ENCODE data around the gene BANP.

BANP gene

GRCh38 chr16:87966064-87966645, 14.9 kb downstream of the BANP start:
- Histone ChIP-seq H3K36me3 (ENCODE audit: control insufficient read depth in 2 of 2, insufficient read depth in 1 of 2, low read length in 2 of 2) (no peaks in the 10 kb centered on the region; a peak in 1 of 3 replicates), H3K4me1 (ENCODE audit: control insufficient read depth, insufficient read depth, low read length) (peaks cover 9% of the 10 kb centered on the region; the same call in 1 of the 2 replicates), H3K27ac (ENCODE audit: extremely low read depth, low read depth, low read length) (peak overlapping the region; percentile 30; the same call in 1 of the 2 replicates), H3K9me3 (ENCODE audit: control insufficient read depth, insufficient read depth, low read depth, low read length) (no peaks in the 10 kb centered on the region), H3K4me3 (ENCODE audit: low read depth, low read length) (no peak overlapping the region)
- no peak for TF ChIP-seq ZNF157 (tag by site-specific recombination; IDR thresholded peaks at IDR 0.05)
- TF ChIP-seq ZBTB17 (tag by site-specific recombination; IDR thresholded peaks at IDR 0.05), result peak; percentile 64
- CTCF ChIA-PET, result no interaction called here
- POLR2A ChIA-PET, result interaction anchor here (1.3 kb wide), 1 partner anchor 12 kb away, joined by 3 read pairs; no protein-coding TSS in a partner anchor

- ChIA-PET POLR2A (interaction anchor here (1.3 kb wide), 1 partner anchor 13 kb away, joined by 3 read pairs; no protein-coding TSS in a partner anchor), CTCF (no interaction called here)
- TF ChIP-seq PRDM10 (tag by site-specific recombination; IDR thresholded peaks at IDR 0.05), result peak; percentile 72
- no peak for TF ChIP-seq ZNF24 (tag by site-specific recombination; IDR thresholded peaks at IDR 0.05)
- H3K9me3 ChIP-seq (ENCODE audit: control insufficient read depth, insufficient read depth, low read depth, low read length), result no peaks in the 10 kb centered on the region
- no peak overlapping the region for H3K4me3 ChIP-seq (ENCODE audit: low read depth, low read length)
- 0 out of 2 replicates have a peak, but pooled peaks cover 9% of the 10 kb centered on the region for H3K4me1 ChIP-seq (ENCODE audit: control insufficient read depth, insufficient read depth, low read length)
- H3K36me3 ChIP-seq (ENCODE audit: control insufficient read depth in 2 of 2, insufficient read depth in 1 of 2, low read length in 2 of 2), result no peaks in the 10 kb centered on the region; a peak in 1 of 3 replicates
- H3K27ac ChIP-seq (ENCODE audit: extremely low read depth, low read depth, low read length), result no peak overlapping the region
These were observed 15.5 kb downstream of the BANP start for GRCh38 chr16:87966685-87967185.

GRCh38 chr16:87968541-87968940, 17.3 kb downstream of the BANP start:
- CTCF ChIA-PET, result interaction anchor here (0.6 kb wide), 1 partner anchor 40 kb away, joined by 7 read pairs; no protein-coding TSS in a partner anchor

GRCh38 chr16:87970186-87970585, 19.0 kb downstream of the BANP start:
- no peak for TF ChIP-seq ZNF488 (tag by site-specific recombination; IDR thresholded peaks at IDR 0.05)
- TF ChIP-seq ZFP41 (tag by site-specific recombination; IDR thresholded peaks at IDR 0.05; ENCODE audit: borderline replicate concordance), result no peak
- no peak for TF ChIP-seq ZNF16 (tag by site-specific recombination; IDR thresholded peaks at IDR 0.05; ENCODE audit: low read depth)
- TF ChIP-seq ZNF530 (tag by site-specific recombination; IDR thresholded peaks at IDR 0.05; ENCODE audit: low read depth), result no peak
- TF ChIP-seq PRDM1 (tag by site-specific recombination; IDR thresholded peaks at IDR 0.05), result no peak
- TF ChIP-seq KLF1 (tag by site-specific recombination; IDR thresholded peaks at IDR 0.05), result no peak
- TF ChIP-seq SCRT1 (tag by site-specific recombination; IDR thresholded peaks at IDR 0.05; ENCODE audit: borderline replicate concordance), result no peak
- no peak for TF ChIP-seq ZNF221 (tag by site-specific recombination; IDR thresholded peaks at IDR 0.05; ENCODE audit: borderline replicate concordance)
- no peak for TF ChIP-seq GLI4 (tag by site-specific recombination; IDR thresholded peaks at IDR 0.05)
- no peak for TF ChIP-seq ZNF473 (tag by site-specific recombination; IDR thresholded peaks at IDR 0.05)
- TF ChIP-seq ZNF580 (tag by site-specific recombination; IDR thresholded peaks at IDR 0.05), result no peak
- TF ChIP-seq ZNF354C (tag by site-specific recombination; IDR thresholded peaks at IDR 0.05; ENCODE audit: borderline replicate concordance, low read depth), result no peak
- no peak for TF ChIP-seq ZNF202 (tag by site-specific recombination; IDR thresholded peaks at IDR 0.05; ENCODE audit: borderline replicate concordance)
- TF ChIP-seq ZBTB21 (tag by site-specific recombination; IDR thresholded peaks at IDR 0.05), result no peak
- no peak for TF ChIP-seq ZNF549 (tag by site-specific recombination; IDR thresholded peaks at IDR 0.05)
- Histone ChIP-seq H3K4me3 (ENCODE audit: low read depth, low read length) (no peak overlapping the region), H3K27ac (ENCODE audit: extremely low read depth, low read depth, low read length) (no peak overlapping the region), H3K36me3 (ENCODE audit: control insufficient read depth in 2 of 2, insufficient read depth in 1 of 2, low read length in 2 of 2) (no peaks in the 10 kb centered on the region; a peak in 1 of 3 replicates), H3K9me3 (ENCODE audit: control insufficient read depth, insufficient read depth, low read depth, low read length) (no peaks in the 10 kb centered on the region), H3K4me1 (ENCODE audit: control insufficient read depth, insufficient read depth, low read length) (0 out of 2 replicates have a peak, but pooled peaks cover 3% of the 10 kb centered on the region)
- POLR2A ChIA-PET, result no interaction called here
- CTCF ChIA-PET, result no interaction called here

More at GRCh38 chr16:87968541-87968940, 17.3 kb downstream of the BANP start:
- Histone ChIP-seq H3K9me3 (ENCODE audit: control insufficient read depth, insufficient read depth, low read depth, low read length) (no peaks in the 10 kb centered on the region), H3K27ac (ENCODE audit: extremely low read depth, low read depth, low read length) (no peak overlapping the region), H3K4me3 (ENCODE audit: low read depth, low read length) (no peak overlapping the region), H3K4me1 (ENCODE audit: control insufficient read depth, insufficient read depth, low read length) (0 out of 2 replicates have a peak, but pooled peaks cover 6% of the 10 kb centered on the region), H3K36me3 (ENCODE audit: control insufficient read depth in 2 of 2, insufficient read depth in 1 of 2, low read length in 2 of 2) (no peaks in the 10 kb centered on the region; a peak in 1 of 3 replicates)
- TF ChIP-seq GLIS1 (tag by site-specific recombination; IDR thresholded peaks at IDR 0.05), result no peak
- TF ChIP-seq ZNF623 (tag by site-specific recombination; IDR thresholded peaks at IDR 0.05), result no peak
- no peak for TF ChIP-seq ZNF830 (tag by site-specific recombination; IDR thresholded peaks at IDR 0.05; ENCODE audit: low read depth)
- POLR2A ChIA-PET, result interaction anchor here (0.6 to 1.3 kb wide), 2 partner anchors 15 to 17 kb away, joined by 4 to 5 read pairs; partner anchors contain the start of gene BANP
